Liver (tissue), 9 donors: ENCODE measurements around the gene RND3. TPM values are rescaled to one million over a fixed set of nuclear protein-coding genes. Genes with fewer than 3 reads are reported as not detected.

Experiments
- DNase-seq: peaks from one replicate; pipeline ENCODE4 v3.0.0-alpha.2; 2017; ENCODE audit warnings: low spot score
- H3K27ac ChIP-seq, 2 donors: one replicate each; pipeline ENCODE4 v1.7.0; 2013; ENCODE audit warnings: inconsistent platforms in 2 of 2, low read length in 2 of 2, control low read depth in 1 of 2, low read depth in 1 of 2, mild to moderate bottlenecking in 1 of 2
- H3K27me3 ChIP-seq, 4 donors: one replicate each; pipeline versions ENCODE4 v1.6.1 to v1.7.0; 2013; ENCODE audit warnings: low read length in 3 of 4, inconsistent platforms in 1 of 4, mild to moderate bottlenecking in 1 of 4, moderate library complexity in 1 of 4; ENCODE audit not compliant: control insufficient read depth in 4 of 4, insufficient read depth in 4 of 4
- H3K36me3 ChIP-seq, 4 donors: one replicate each; pipeline versions ENCODE4 v1.6.1 to v1.7.0; 2013; ENCODE audit warnings: low read length in 3 of 4, mild to moderate bottlenecking in 3 of 4, low read depth in 1 of 4, moderate library complexity in 1 of 4; ENCODE audit not compliant: control insufficient read depth in 4 of 4, insufficient read depth in 3 of 4
- H3K4me1 ChIP-seq, 4 donors: one replicate each; pipeline versions ENCODE4 v1.6.1 to v1.7.0; 2013; ENCODE audit warnings: low read length in 3 of 4, mild to moderate bottlenecking in 3 of 4, moderate library complexity in 1 of 4; ENCODE audit not compliant: control insufficient read depth in 4 of 4, insufficient read depth in 4 of 4
- H3K4me3 ChIP-seq, 3 donors: one replicate each; pipeline versions ENCODE4 v1.6.1 to v1.7.0; 2013; ENCODE audit warnings: low read length in 3 of 3, control low read depth in 1 of 3, low read depth in 1 of 3, mild to moderate bottlenecking in 1 of 3
- H3K9ac ChIP-seq, 2 donors: one replicate each; pipeline ENCODE4 v1.7.0; 2013; ENCODE audit warnings: low read length in 2 of 2, mild to moderate bottlenecking in 2 of 2, moderate library complexity in 2 of 2, control low read depth in 1 of 2, low read depth in 1 of 2
- H3K9me3 ChIP-seq, 4 donors: one replicate each; pipeline versions ENCODE4 v1.6.1 to v1.7.0; 2013; ENCODE audit warnings: low read length in 3 of 4; ENCODE audit not compliant: control insufficient read depth in 4 of 4
- ATF3 ChIP-seq: IDR thresholded peaks from 2 replicates; pipeline ENCODE4 v1.6.1; 2016; ENCODE audit warnings: antibody characterized with exemption
- CTCF ChIP-seq: fragments of 150-350 bp; IDR thresholded peaks from 2 replicates; pipeline ENCODE4 v1.5.1; 2017; ENCODE audit warnings: improper control_type of control experiment, low read depth, low read length; ENCODE audit not compliant: missing input control
- EGR1 ChIP-seq, 2 donors: IDR thresholded peaks; 2 replicates each; pipeline ENCODE4 v1.6.1; 2016 to 2018; ENCODE audit warnings: antibody characterized with exemption in 2 of 2, low read depth in 2 of 2
- FOXA1 ChIP-seq: IDR thresholded peaks from 2 replicates; pipeline ENCODE4 v1.6.1; 2016; ENCODE audit warnings: antibody characterized with exemption
- FOXA2 ChIP-seq: IDR thresholded peaks from 2 replicates; pipeline ENCODE4 v1.6.1; 2016; ENCODE audit warnings: antibody characterized with exemption
- GABPA ChIP-seq, 2 donors: IDR thresholded peaks in 1 of 2; conservative IDR thresholded peaks in 1 of 2; 2 replicates each; pipeline ENCODE4 v1.6.1; 2016; ENCODE audit warnings: antibody characterized with exemption in 2 of 2, mild to moderate bottlenecking in 1 of 2, moderate library complexity in 1 of 2
- HNF4A ChIP-seq, 2 donors: conservative IDR thresholded peaks; 2 replicates each; pipeline ENCODE4 v1.6.1; 2016; ENCODE audit warnings: antibody characterized with exemption in 2 of 2, mild to moderate bottlenecking in 2 of 2
- HNF4G ChIP-seq: IDR thresholded peaks from 2 replicates; pipeline ENCODE4 v1.6.1; 2016; ENCODE audit warnings: antibody characterized with exemption
- JUND ChIP-seq, 2 donors: IDR thresholded peaks; 2 replicates each; pipeline ENCODE4 v1.6.1; 2016; ENCODE audit warnings: antibody characterized with exemption in 2 of 2
- NR2F2 ChIP-seq: IDR thresholded peaks from 2 replicates; pipeline ENCODE4 v1.6.1; 2016; ENCODE audit warnings: antibody characterized with exemption
- RAD21 ChIP-seq, 2 donors: IDR thresholded peaks; 2 replicates each; pipeline ENCODE4 v1.6.1; 2016; ENCODE audit warnings: antibody characterized with exemption in 2 of 2, mild to moderate bottlenecking in 2 of 2
- RXRA ChIP-seq, 2 donors: IDR thresholded peaks; 2 replicates each; pipeline ENCODE4 v1.6.1; 2017 to 2018; ENCODE audit warnings: antibody characterized with exemption in 2 of 2, mild to moderate bottlenecking in 1 of 2
- SP1 ChIP-seq: IDR thresholded peaks from 2 replicates; pipeline ENCODE4 v1.6.1; 2018; ENCODE audit warnings: antibody characterized with exemption, mild to moderate bottlenecking
- TAF1 ChIP-seq: conservative IDR thresholded peaks from 2 replicates; pipeline ENCODE4 v1.6.1; 2016; ENCODE audit warnings: antibody characterized with exemption, mild to moderate bottlenecking
- YY1 ChIP-seq: IDR thresholded peaks from 2 replicates; pipeline ENCODE4 v1.6.1; 2016; ENCODE audit warnings: antibody characterized with exemption, mild to moderate bottlenecking
- ZBTB33 ChIP-seq: IDR thresholded peaks from 2 replicates; pipeline ENCODE4 v1.6.1; 2016; ENCODE audit warnings: antibody characterized with exemption
- WGBS: extraction: QIAGEN DNeasy Blood & Tissue Kit; methylation state at CpG from one replicate; pipeline ENCODE4 v1.1.7; 2013; 5-methylcytosine and 5-hydroxymethylcytosine counted together
- polyA plus RNA-seq, 2 donors: library from polyadenylated mRNA; stranded (reverse) in 1 of 2; unstranded in 1 of 2; fragments of 200-250 nt in 1 of 2; fragments of >200 nt in 1 of 2; fragmentation: Nextera tagmentation in 1 of 2; extraction: Ambion mirVana in 1 of 2; gene quantifications; one replicate each; pipeline versions ENCODE4 v1.2.1 to v1.2.3, GENCODE V29; 2013 to 2015
- total RNA-seq, 2 donors: library from RNA; depleted of rRNA; stranded (reverse); fragments of >200 nt; gene quantifications; one replicate each; pipeline ENCODE4 v1.2.3, GENCODE V29; 2014
- TF ChIP-seq, protein P1 (sequence below): IDR thresholded peaks from 2 replicates; pipeline ENCODE4 v1.6.1; 2016; ENCODE audit warnings: antibody characterized with exemption, mild to moderate bottlenecking
- TF ChIP-seq, protein P2 (sequence below): IDR thresholded peaks from 2 replicates; pipeline ENCODE4 v1.6.1; 2016; ENCODE audit warnings: antibody characterized with exemption
- donor health status: healthy.
- donor health status: healthy.
- donor health status: healthy.
- donor health status: healthy.
- donor health status: healthy.

Gene RND3
- total and polyA plus RNA-seq, 4 donors = 14.8 to 30.0 (median 21.6) TPM

DNA sequence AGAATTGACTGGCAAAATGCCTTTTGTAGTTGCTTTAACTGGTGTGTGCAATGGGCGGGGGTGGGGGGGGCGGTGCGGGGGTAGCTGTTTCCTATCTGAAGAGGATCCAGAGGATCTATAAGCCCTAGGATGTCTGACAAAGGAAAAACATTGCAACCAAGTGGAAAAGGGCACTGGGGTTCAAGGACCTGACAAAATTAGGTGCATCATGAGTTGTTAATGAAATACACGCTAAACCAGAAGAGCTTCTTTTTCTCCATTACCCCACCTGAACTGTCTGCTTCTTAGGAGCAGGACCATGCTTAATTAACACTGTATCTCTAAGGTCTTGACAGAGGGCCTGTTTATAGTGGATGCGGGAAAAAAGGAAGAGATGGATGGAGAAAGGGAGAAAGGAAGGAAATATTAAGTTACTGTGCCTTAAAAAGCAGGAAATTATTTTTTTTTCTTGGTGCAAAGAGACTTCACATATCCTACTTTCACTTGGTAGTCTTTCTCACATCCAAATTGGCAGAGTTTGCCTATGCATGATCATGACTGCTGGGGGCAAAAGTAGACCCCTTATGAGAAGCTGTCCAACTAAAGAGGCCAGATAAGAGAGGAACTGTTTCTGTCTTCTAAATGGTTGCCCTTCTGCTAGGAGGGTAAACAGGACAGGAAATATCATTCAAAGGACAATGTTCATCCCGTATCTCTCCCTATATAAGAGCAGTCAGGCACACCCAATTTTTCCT, 4.6 kb downstream of the RND3 start:
- H3K36me3 ChIP-seq = peaks cover 0 to 12% (median 3%) of the 10 kb centered on the region in 4 donors
- H3K9me3 ChIP-seq = no peaks in the 10 kb centered on the region
- peaks cover 15 to 54% (median 42%) of the 10 kb centered on the region in 4 donors for H3K4me1 ChIP-seq
- peak overlapping the region in 1 of 2 donors; percentile 9 for H3K27ac ChIP-seq
- no peak for DNase-seq
- no peak overlapping the region for H3K9ac ChIP-seq
- TF ChIP-seq HNF4A (conservative IDR thresholded peaks at IDR 0.05) (no peak), ZBTB33 (no peak), GABPA (IDR thresholded peaks at IDR 0.05 in 1 of 2, conservative IDR thresholded peaks at IDR 0.05 in 1 of 2) (no peak), FOXA1 (no peak), JUND (IDR thresholded peaks at IDR 0.05) (no peak), RAD21 (IDR thresholded peaks at IDR 0.05) (no peak), TAF1 (no peak), YY1 (no peak), HNF4G (no peak), FOXA2 (no peak), CTCF (no peak), RXRA (IDR thresholded peaks at IDR 0.05) (no peak), ATF3 (no peak), SP1 (no peak), NR2F2 (no peak), EGR1 (IDR thresholded peaks at IDR 0.05; ENCODE audit: low read depth in 2 of 2) (no peak)
- TF ChIP-seq, protein P1, sequence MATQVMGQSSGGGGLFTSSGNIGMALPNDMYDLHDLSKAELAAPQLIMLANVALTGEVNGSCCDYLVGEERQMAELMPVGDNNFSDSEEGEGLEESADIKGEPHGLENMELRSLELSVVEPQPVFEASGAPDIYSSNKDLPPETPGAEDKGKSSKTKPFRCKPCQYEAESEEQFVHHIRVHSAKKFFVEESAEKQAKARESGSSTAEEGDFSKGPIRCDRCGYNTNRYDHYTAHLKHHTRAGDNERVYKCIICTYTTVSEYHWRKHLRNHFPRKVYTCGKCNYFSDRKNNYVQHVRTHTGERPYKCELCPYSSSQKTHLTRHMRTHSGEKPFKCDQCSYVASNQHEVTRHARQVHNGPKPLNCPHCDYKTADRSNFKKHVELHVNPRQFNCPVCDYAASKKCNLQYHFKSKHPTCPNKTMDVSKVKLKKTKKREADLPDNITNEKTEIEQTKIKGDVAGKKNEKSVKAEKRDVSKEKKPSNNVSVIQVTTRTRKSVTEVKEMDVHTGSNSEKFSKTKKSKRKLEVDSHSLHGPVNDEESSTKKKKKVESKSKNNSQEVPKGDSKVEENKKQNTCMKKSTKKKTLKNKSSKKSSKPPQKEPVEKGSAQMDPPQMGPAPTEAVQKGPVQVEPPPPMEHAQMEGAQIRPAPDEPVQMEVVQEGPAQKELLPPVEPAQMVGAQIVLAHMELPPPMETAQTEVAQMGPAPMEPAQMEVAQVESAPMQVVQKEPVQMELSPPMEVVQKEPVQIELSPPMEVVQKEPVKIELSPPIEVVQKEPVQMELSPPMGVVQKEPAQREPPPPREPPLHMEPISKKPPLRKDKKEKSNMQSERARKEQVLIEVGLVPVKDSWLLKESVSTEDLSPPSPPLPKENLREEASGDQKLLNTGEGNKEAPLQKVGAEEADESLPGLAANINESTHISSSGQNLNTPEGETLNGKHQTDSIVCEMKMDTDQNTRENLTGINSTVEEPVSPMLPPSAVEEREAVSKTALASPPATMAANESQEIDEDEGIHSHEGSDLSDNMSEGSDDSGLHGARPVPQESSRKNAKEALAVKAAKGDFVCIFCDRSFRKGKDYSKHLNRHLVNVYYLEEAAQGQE = no peak
- TF ChIP-seq, protein P2, sequence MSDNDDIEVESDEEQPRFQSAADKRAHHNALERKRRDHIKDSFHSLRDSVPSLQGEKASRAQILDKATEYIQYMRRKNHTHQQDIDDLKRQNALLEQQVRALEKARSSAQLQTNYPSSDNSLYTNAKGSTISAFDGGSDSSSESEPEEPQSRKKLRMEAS = no peak
- no peak overlapping the region for H3K4me3 ChIP-seq
- H3K27me3 ChIP-seq = no peaks in the 10 kb centered on the region
- 67% methylated on average over 6 of the region's 6 CpGs for WGBS
